NOMO-1 (cell line): ENCODE data around the gene TRAK1.

Experiments
- DNase-seq, 2 experiments: peaks; one replicate each; lab custom pipeline; 2025; ENCODE audit not compliant: unreplicated experiment in 2 of 2; lab: John Stamatoyannopoulos, UW

Gene TRAK1

GRCh38 chr3:42066516-42067181 is 24.5 kb upstream of the TRAK1 start:
- DNase-seq, result no peak

- DNase-seq, result peak in 1 of 2 experiments; percentile 11
Measured at GRCh38 chr3:42067326-42067725, 23.8 kb upstream of the TRAK1 start.

- DNase-seq, result no peak
Measured at GRCh38 chr3:42068303-42069088, 22.7 kb upstream of the TRAK1 start.

GRCh38 chr3:42070089-42070488 is 21.1 kb upstream of the TRAK1 start:
- no peak for DNase-seq

GRCh38 chr3:42070524-42070923 is 20.6 kb upstream of the TRAK1 start:
- DNase-seq, result no peak

GRCh38 chr3:42071904-42072812 is 19.0 kb upstream of the TRAK1 start:
- DNase-seq, result peak; percentile 33 to 49

- no peak for DNase-seq
Measured at GRCh38 chr3:42072831-42073301, 18.3 kb upstream of the TRAK1 start.

- no peak for DNase-seq
Measured at GRCh38 chr3:42077785-42078184, 13.4 kb upstream of the TRAK1 start.

- DNase-seq, result no peak
Measured at GRCh38 chr3:42078677-42079076, 12.5 kb upstream of the TRAK1 start.

- no peak for DNase-seq
Measured at GRCh38 chr3:42079701-42080452, 11.3 kb upstream of the TRAK1 start.

GRCh38 chr3:42080453-42080872 is 10.7 kb upstream of the TRAK1 start:
- no peak for DNase-seq

GRCh38 chr3:42081838-42082473 is 9.2 kb upstream of the TRAK1 start:
- no peak for DNase-seq

- DNase-seq, result no peak
Measured at GRCh38 chr3:42084586-42084985, 6.6 kb upstream of the TRAK1 start.

- DNase-seq, result no peak
Measured at GRCh38 chr3:42085641-42086376, 5.3 kb upstream of the TRAK1 start.

GRCh38 chr3:42088803-42089530 is 2.2 kb upstream of the TRAK1 start:
- no peak for DNase-seq

- no peak for DNase-seq
Measured at GRCh38 chr3:42092006-42092405, 849 bp downstream of the TRAK1 start.

- DNase-seq, result no peak
Measured at GRCh38 chr3:42094128-42094527, 3.0 kb downstream of the TRAK1 start.

- DNase-seq, result no peak
Measured at GRCh38 chr3:42094691-42095391, 3.7 kb downstream of the TRAK1 start.
